ENCODE results near the gene CSAG3.
"Not testable (repeated sequence)": the region's sequence is repeated elsewhere in the genome, so short reads cannot be mapped to it uniquely, and the experiment has no call there.

CSAG3 gene

GRCh38 chrX:152735860-152736511 is 23.0 kb upstream of the CSAG3 start:
- DNase-seq (ENCODE audit: low read depth) = no peak
- TF ChIP-seq CTCF (IDR thresholded peaks at IDR 0.05; ENCODE audit: low read depth, low read length, missing control alignments) = no peak
- no peak overlapping the region for H3K4me3 ChIP-seq (ENCODE audit: low read depth, low read length)

- H3K4me3 ChIP-seq (ENCODE audit: low read depth, low read length) = not testable (repeated sequence)
These were observed 22.5 kb upstream of the CSAG3 start for GRCh38 chrX:152736528-152736927.

GRCh38 chrX:152738560-152738959 is 20.5 kb upstream of the CSAG3 start:
- TF ChIP-seq CTCF (IDR thresholded peaks at IDR 0.05; ENCODE audit: low read depth, low read length, missing control alignments) = no peak
- no peak for DNase-seq (ENCODE audit: low read depth)
- no peak overlapping the region for H3K4me3 ChIP-seq (ENCODE audit: low read depth, low read length)

More at GRCh38 chrX:152736528-152736927, 22.5 kb upstream of the CSAG3 start:
- not testable (repeated sequence) for DNase-seq (ENCODE audit: low read depth)

GRCh38 chrX:152753686-152754650 is 5.0 kb upstream of the CSAG3 start, which contains the start of gene MAGEA2:
MAGEA2 (minus strand) TSS chrX:152753842; CDS start chrX:152751363, 2,479 bp downstream.
- DNase-seq (ENCODE audit: low read depth) = not testable (repeated sequence)

GRCh38 chrX:152754871-152755270 is 4.1 kb upstream of the CSAG3 start:
- H3K4me3 ChIP-seq (ENCODE audit: low read depth, low read length); DNase-seq (ENCODE audit: low read depth): not testable (repeated sequence)

More at GRCh38 chrX:152753686-152754650, 5.0 kb upstream of the CSAG3 start, which contains the start of gene MAGEA2:
- not testable (repeated sequence) for H3K4me3 ChIP-seq (ENCODE audit: low read depth, low read length)

- not testable (repeated sequence) for H3K4me3 ChIP-seq (ENCODE audit: low read depth, low read length); DNase-seq (ENCODE audit: low read depth)
These were observed 526 bp downstream of the CSAG3 start for GRCh38 chrX:152759544-152759943.

GRCh38 chrX:152761582-152761981 is 2.6 kb downstream of the CSAG3 start:
- DNase-seq (ENCODE audit: low read depth); H3K4me3 ChIP-seq (ENCODE audit: low read depth, low read length): not testable (repeated sequence)

GRCh38 chrX:152766562-152766961 is 7.5 kb downstream of the CSAG3 start:
- not testable (repeated sequence) for DNase-seq (ENCODE audit: low read depth); H3K4me3 ChIP-seq (ENCODE audit: low read depth, low read length)

GRCh38 chrX:152769549-152770289 is 10.7 kb downstream of the CSAG3 start, which contains the start of gene MAGEA6:
MAGEA6 (minus strand) TSS chrX:152769689; CDS start chrX:152767650, 2,039 bp downstream.
- not testable (repeated sequence) for DNase-seq (ENCODE audit: low read depth)

GRCh38 chrX:152787062-152787461 is 28.0 kb downstream of the CSAG3 start:
- H3K4me3 ChIP-seq (ENCODE audit: low read depth, low read length); DNase-seq (ENCODE audit: low read depth): not testable (repeated sequence)

More at GRCh38 chrX:152769549-152770289, 10.7 kb downstream of the CSAG3 start, which contains the start of gene MAGEA6:
- H3K4me3 ChIP-seq (ENCODE audit: low read depth, low read length) = not testable (repeated sequence)

- no peak overlapping the region for H3K4me3 ChIP-seq (ENCODE audit: low read depth, low read length)
- TF ChIP-seq CTCF (IDR thresholded peaks at IDR 0.05; ENCODE audit: low read depth, low read length, missing control alignments) = no peak
- no peak for DNase-seq (ENCODE audit: low read depth)
These were observed 39.9 kb downstream of the CSAG3 start for GRCh38 chrX:152798945-152799344.
